Measurements from ENCODE around the gene RTP3. TPM values are rescaled to one million over a fixed set of nuclear protein-coding genes. Genes with fewer than 3 reads are reported as not detected.

RTP3 gene
- total RNA-seq, 4 donors from 2014 or later = not detected

- WGBS, 2 donors = 85 to 94% methylated on average over 4 of the region's 4 CpGs
- TF ChIP-seq POLR2A (IDR thresholded peaks at IDR 0.05) (no peak), CTCF (IDR thresholded peaks at IDR 0.05) (no peak)
- H3K4me1 ChIP-seq = no peaks in the 10 kb centered on the region
- no peak overlapping the region for H3K27ac ChIP-seq
- H3K4me3 ChIP-seq (replicated peaks in 1 of 3) = no peak overlapping the region
- DNase-seq = no peak
- H3K27me3 ChIP-seq = no peaks in the 10 kb centered on the region
- peaks cover 3 to 7% of the 10 kb centered on the region in 2 donors for H3K36me3 ChIP-seq
- H3K9me3 ChIP-seq = no peaks in the 10 kb centered on the region
- intact Hi-C loops (cut with DNase I) = no loop called here
These were observed 18.7 kb downstream of the RTP3 start for GRCh38 chr3:46516521-46516920.

- Histone ChIP-seq H3K27ac (no peak overlapping the region), H3K4me3 (replicated peaks in 1 of 3) (no peak overlapping the region), H3K4me1 (no peaks in the 10 kb centered on the region), H3K36me3 (peaks cover 3 to 7% of the 10 kb centered on the region in 2 donors), H3K9me3 (no peaks in the 10 kb centered on the region), H3K27me3 (no peaks in the 10 kb centered on the region)
- DNase-seq = no peak
- intact Hi-C loops (cut with DNase I) = no loop called here
- WGBS, 2 donors = 87 to 91% methylated on average over 7 of the region's 7 CpGs
- TF ChIP-seq CTCF (IDR thresholded peaks at IDR 0.05) (no peak), POLR2A (IDR thresholded peaks at IDR 0.05) (no peak)
These were observed 19.4 kb downstream of the RTP3 start for GRCh38 chr3:46517016-46517783.

- intact Hi-C loops (cut with DNase I) = no loop called here
- Histone ChIP-seq H3K36me3 (peaks cover 3 to 7% of the 10 kb centered on the region in 2 donors), H3K27me3 (no peaks in the 10 kb centered on the region), H3K4me1 (no peaks in the 10 kb centered on the region), H3K27ac (no peak overlapping the region), H3K4me3 (replicated peaks in 1 of 3) (no peak overlapping the region), H3K9me3 (no peaks in the 10 kb centered on the region)
- WGBS, 2 donors = 90 to 94% methylated on average over 1 to 2 of the region's 2 CpGs
- TF ChIP-seq POLR2A (IDR thresholded peaks at IDR 0.05) (no peak), CTCF (IDR thresholded peaks at IDR 0.05) (no peak)
- no peak for DNase-seq
These were observed 20.0 kb downstream of the RTP3 start for GRCh38 chr3:46517784-46518181.

- no peak for DNase-seq
- no peak for TF ChIP-seq POLR2A (IDR thresholded peaks at IDR 0.05)
- no peak for TF ChIP-seq CTCF (IDR thresholded peaks at IDR 0.05)
- Histone ChIP-seq H3K36me3 (peaks cover 3 to 7% of the 10 kb centered on the region in 2 donors), H3K4me3 (replicated peaks in 1 of 3) (no peak overlapping the region), H3K9me3 (no peaks in the 10 kb centered on the region), H3K27me3 (no peaks in the 10 kb centered on the region), H3K4me1 (no peaks in the 10 kb centered on the region), H3K27ac (no peak overlapping the region)
- WGBS, 2 donors = 97 to 99% methylated on average over 2 of the region's 2 CpGs
- intact Hi-C loops (cut with DNase I) = no loop called here
These were observed 22.2 kb downstream of the RTP3 start for GRCh38 chr3:46519952-46520351.

GRCh38 chr3:46520531-46520930 lies 22.8 kb downstream of the RTP3 start:
- TF ChIP-seq CTCF (IDR thresholded peaks at IDR 0.05) = no peak
- no peak for TF ChIP-seq POLR2A (IDR thresholded peaks at IDR 0.05)
- no peak overlapping the region for H3K27ac ChIP-seq
- H3K27me3 ChIP-seq = no peaks in the 10 kb centered on the region
- no peak overlapping the region for H3K4me3 ChIP-seq (replicated peaks in 1 of 3)
- 91 to 94% methylated on average over 3 of the region's 3 CpGs for WGBS, 2 donors
- intact Hi-C loops (cut with DNase I) = no loop called here
- no peaks in the 10 kb centered on the region for H3K4me1 ChIP-seq
- no peak for DNase-seq
- no peaks in the 10 kb centered on the region for H3K9me3 ChIP-seq
- peaks cover 3 to 7% of the 10 kb centered on the region in 2 donors for H3K36me3 ChIP-seq

All from thyroid gland (tissue), 4 donors.